GM12875 (cell line): ENCODE data around the gene CTXN1.

Source experiments
- H3K4me3 ChIP-seq: one replicate; pipeline ENCODE4 v1.5.1; 2011; ENCODE audit warnings: low read depth, low read length, control low read depth
- TF ChIP-seq, protein P1 (sequence below): IDR thresholded peaks from 2 replicates; pipeline ENCODE4 v1.5.1; 2011; ENCODE audit warnings: low read depth, mild to moderate bottlenecking, control low read depth, inconsistent platforms, low read length, moderate library complexity, borderline replicate concordance; ENCODE audit not compliant: insufficient read depth

CTXN1 gene

DNA sequence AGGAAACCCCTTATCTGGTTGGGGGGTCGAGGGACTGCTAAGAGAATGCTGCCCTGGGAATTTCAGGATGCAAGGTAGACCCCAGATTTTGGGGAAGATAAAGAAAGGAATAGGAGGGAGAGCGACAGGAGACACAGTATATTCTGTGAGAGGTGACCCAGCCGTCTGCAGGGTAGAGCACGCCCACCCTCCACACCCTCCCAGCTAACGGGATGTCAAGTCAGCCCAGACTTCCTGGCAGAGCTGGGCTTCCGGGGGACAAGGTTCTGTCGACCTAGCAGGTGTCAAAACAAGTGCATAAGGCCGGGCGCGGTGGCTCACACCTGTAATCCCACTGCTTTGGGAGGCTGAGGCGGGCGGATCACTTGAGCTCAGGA lies 51.0 kb downstream of the CTXN1 start:
- TF ChIP-seq, protein P1, sequence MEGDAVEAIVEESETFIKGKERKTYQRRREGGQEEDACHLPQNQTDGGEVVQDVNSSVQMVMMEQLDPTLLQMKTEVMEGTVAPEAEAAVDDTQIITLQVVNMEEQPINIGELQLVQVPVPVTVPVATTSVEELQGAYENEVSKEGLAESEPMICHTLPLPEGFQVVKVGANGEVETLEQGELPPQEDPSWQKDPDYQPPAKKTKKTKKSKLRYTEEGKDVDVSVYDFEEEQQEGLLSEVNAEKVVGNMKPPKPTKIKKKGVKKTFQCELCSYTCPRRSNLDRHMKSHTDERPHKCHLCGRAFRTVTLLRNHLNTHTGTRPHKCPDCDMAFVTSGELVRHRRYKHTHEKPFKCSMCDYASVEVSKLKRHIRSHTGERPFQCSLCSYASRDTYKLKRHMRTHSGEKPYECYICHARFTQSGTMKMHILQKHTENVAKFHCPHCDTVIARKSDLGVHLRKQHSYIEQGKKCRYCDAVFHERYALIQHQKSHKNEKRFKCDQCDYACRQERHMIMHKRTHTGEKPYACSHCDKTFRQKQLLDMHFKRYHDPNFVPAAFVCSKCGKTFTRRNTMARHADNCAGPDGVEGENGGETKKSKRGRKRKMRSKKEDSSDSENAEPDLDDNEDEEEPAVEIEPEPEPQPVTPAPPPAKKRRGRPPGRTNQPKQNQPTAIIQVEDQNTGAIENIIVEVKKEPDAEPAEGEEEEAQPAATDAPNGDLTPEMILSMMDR: no peak
- no peak overlapping the region for H3K4me3 ChIP-seq
